SK-N-SH treated with all-trans-retinoic acid at 6 μM for 48 hours (cell line): ENCODE results near the gene BRD4.

ENCODE experiments used
- ATAC-seq: fragments of 200-7000 bp; cut with Tn5 transposase; 3 replicates; pipeline ENCODE4 v1.9.1; 2020; ENCODE audit warnings: mild to moderate bottlenecking, moderate library complexity
- BACH2 ChIP-seq: fragments of 250-450 bp; sonication (Bioruptor Pico); IDR thresholded peaks from 2 replicates; pipeline ENCODE4 v1.9.0; 2021; ENCODE audit warnings: mild to moderate bottlenecking, borderline replicate concordance
- CREB5 ChIP-seq: fragments of 250-450 bp; sonication (Bioruptor Pico); IDR thresholded peaks from 2 replicates; pipeline ENCODE4 v1.5.1; 2020; ENCODE audit warnings: low read depth, mild to moderate bottlenecking, moderate library complexity
- CSDC2 ChIP-seq: fragments of 250-450 bp; sonication (Bioruptor Pico); IDR thresholded peaks from 2 replicates; pipeline ENCODE4 v1.5.0; 2020; ENCODE audit warnings: mild to moderate bottlenecking, moderate library complexity
- CSRNP3 ChIP-seq: fragments of 250-450 bp; sonication (Bioruptor Pico); IDR thresholded peaks from 2 replicates; pipeline ENCODE4 v1.5.1; 2021; ENCODE audit warnings: mild to moderate bottlenecking, moderate library complexity
- ESRRG ChIP-seq: fragments of 250-450 bp; sonication (Bioruptor Pico); IDR thresholded peaks from 2 replicates; pipeline ENCODE4 v1.6.1; 2021; ENCODE audit warnings: mild to moderate bottlenecking
- GLIS3 ChIP-seq: fragments of 250-450 bp; sonication (Bioruptor Pico); IDR thresholded peaks from 2 replicates; pipeline ENCODE4 v1.5.0; 2020; ENCODE audit warnings: mild to moderate bottlenecking, moderate library complexity
- PATZ1 ChIP-seq: fragments of 250-450 bp; sonication (Bioruptor Pico); IDR thresholded peaks from 2 replicates; pipeline ENCODE4 v1.8.0; 2020; ENCODE audit warnings: mild to moderate bottlenecking, moderate library complexity, borderline replicate concordance
- POU6F1 ChIP-seq: fragments of 250-450 bp; sonication (Bioruptor Pico); IDR thresholded peaks from 2 replicates; pipeline ENCODE4 v1.8.0; 2021; ENCODE audit warnings: low read depth, mild to moderate bottlenecking, moderate library complexity, borderline replicate concordance
- PPARA ChIP-seq: fragments of 250-450 bp; sonication (Bioruptor Pico); IDR thresholded peaks from 2 replicates; pipeline ENCODE4 v1.5.0; 2020; ENCODE audit warnings: mild to moderate bottlenecking, borderline replicate concordance
- RARB ChIP-seq: fragments of 250-450 bp; sonication (Bioruptor Pico); IDR thresholded peaks from 2 replicates; pipeline ENCODE4 v1.8.0; 2021; ENCODE audit warnings: mild to moderate bottlenecking, moderate library complexity
- SNAI2 ChIP-seq: fragments of 250-450 bp; sonication (Bioruptor Pico); IDR thresholded peaks from 2 replicates; pipeline ENCODE4 v1.5.0; 2020; ENCODE audit warnings: mild to moderate bottlenecking, moderate library complexity
- TCF4 ChIP-seq: fragments of 250-450 bp; sonication (Bioruptor Pico); IDR thresholded peaks from 2 replicates; pipeline ENCODE4 v1.8.0; 2021; ENCODE audit warnings: mild to moderate bottlenecking, moderate library complexity, borderline replicate concordance
- TOX ChIP-seq: fragments of 250-450 bp; sonication (Bioruptor Pico); IDR thresholded peaks from 2 replicates; pipeline ENCODE4 v1.8.0; 2021; ENCODE audit warnings: mild to moderate bottlenecking, moderate library complexity, borderline replicate concordance
- TSHZ2 ChIP-seq: fragments of 250-450 bp; sonication (Bioruptor Pico); IDR thresholded peaks from 2 replicates; pipeline ENCODE4 v1.5.0; 2020; ENCODE audit warnings: mild to moderate bottlenecking, moderate library complexity
- ZC3H10 ChIP-seq: fragments of 250-450 bp; sonication (Bioruptor Pico); IDR thresholded peaks from 2 replicates; pipeline ENCODE4 v1.5.1; 2021; ENCODE audit warnings: mild to moderate bottlenecking, moderate library complexity
- ZFP3 ChIP-seq: fragments of 250-450 bp; sonication (Bioruptor Pico); IDR thresholded peaks from 2 replicates; pipeline ENCODE4 v1.5.0; 2020; ENCODE audit warnings: mild to moderate bottlenecking, moderate library complexity
- ZFP30 ChIP-seq: fragments of 450-650 bp; formaldehyde crosslinking; IDR thresholded peaks from 2 replicates; pipeline ENCODE4 v1.5.0; 2022; ENCODE audit warnings: mild to moderate bottlenecking, moderate library complexity
- ZNF8 ChIP-seq: fragments of 450-650 bp; formaldehyde crosslinking; IDR thresholded peaks from 2 replicates; pipeline ENCODE4 v1.5.0; 2020; ENCODE audit warnings: mild to moderate bottlenecking, moderate library complexity

Gene BRD4

GRCh38 chr19:15265850-15266248 is 66.5 kb downstream of the BRD4 start:
- peak; percentile 84 for ATAC-seq
- peak; percentile 41; the same call in 1 of the 2 replicates for TF ChIP-seq ZFP3 (CRISPR knock-in tag)
- peak; percentile 49; the same call in 1 of the 2 replicates for TF ChIP-seq TCF4
- TF ChIP-seq CSDC2 (CRISPR knock-in tag), result no peak
- TF ChIP-seq ZNF8, result no peak
- peak; percentile 27; the same call in 1 of the 2 replicates for TF ChIP-seq TSHZ2 (CRISPR knock-in tag)
- TF ChIP-seq PATZ1, result peak; percentile 90; the same call in 1 of the 2 replicates

- no peak for ATAC-seq
- TF ChIP-seq TSHZ2 (CRISPR knock-in tag), result no peak
- TF ChIP-seq ZFP30 (CRISPR knock-in tag), result no peak
- no peak for TF ChIP-seq ZNF8
- no peak for TF ChIP-seq CREB5 (CRISPR knock-in tag)
- no peak for TF ChIP-seq ESRRG (CRISPR knock-in tag)
- no peak for TF ChIP-seq GLIS3 (CRISPR knock-in tag)
Measured at GRCh38 chr19:15265214-15265849, 67.0 kb downstream of the BRD4 start.

GRCh38 chr19:15264933-15265206 is 67.5 kb downstream of the BRD4 start:
- no peak for ATAC-seq
- TF ChIP-seq SNAI2 (CRISPR knock-in tag) (no peak), CSDC2 (CRISPR knock-in tag) (no peak), ZNF8 (no peak), ZC3H10 (no peak), RARB (no peak), TOX (CRISPR knock-in tag) (no peak), GLIS3 (CRISPR knock-in tag) (no peak), POU6F1 (CRISPR knock-in tag) (no peak), BACH2 (no peak), ESRRG (CRISPR knock-in tag) (no peak), TCF4 (no peak), CSRNP3 (CRISPR knock-in tag) (no peak), PPARA (CRISPR knock-in tag) (no peak), ZFP3 (CRISPR knock-in tag) (no peak), CREB5 (CRISPR knock-in tag) (no peak)
